Eye (tissue), 1 donor: ENCODE measurements around the gene FXYD3.
"Not testable (repeated sequence)": the region's sequence is repeated elsewhere in the genome, so short reads cannot be mapped to it uniquely, and the experiment has no call there.

ENCODE experiments used
- DNase-seq: peaks from one replicate; pipeline ENCODE4 v3.0.0-alpha.2; 2015

FXYD3 gene

GRCh38 chr19:35125749-35126623, 10.4 kb downstream of the FXYD3 start:
- DNase-seq, result no peak

- peak; percentile 42 for DNase-seq
These were observed 11.0 kb downstream of the FXYD3 start for GRCh38 chr19:35126624-35126959.

- DNase-seq, result no peak
These were observed 12.2 kb downstream of the FXYD3 start for GRCh38 chr19:35127871-35128270.

GRCh38 chr19:35128398-35129057, 12.9 kb downstream of the FXYD3 start:
- no peak for DNase-seq

GRCh38 chr19:35129724-35130274, 14.2 kb downstream of the FXYD3 start:
- not testable (repeated sequence) for DNase-seq

- DNase-seq, result no peak
These were observed 15.4 kb downstream of the FXYD3 start for GRCh38 chr19:35130761-35131720.

GRCh38 chr19:35132254-35132653, 16.6 kb downstream of the FXYD3 start:
- DNase-seq, result no peak

GRCh38 chr19:35133826-35134225, 18.2 kb downstream of the FXYD3 start:
- no peak for DNase-seq

GRCh38 chr19:35134601-35135242, 19.1 kb downstream of the FXYD3 start, which contains the start of gene LGI4:
TSS of gene LGI4 (minus strand) at chr19:35135059. CDS start at chr19:35134680, 379 bp downstream.
- DNase-seq, result peak; percentile 74

GRCh38 chr19:35135389-35135909, 19.8 kb downstream of the FXYD3 start:
- peak; percentile 97 for DNase-seq

- no peak for DNase-seq
These were observed 20.6 kb downstream of the FXYD3 start for GRCh38 chr19:35136231-35136630.

GRCh38 chr19:35136977-35137702, 21.5 kb downstream of the FXYD3 start:
- DNase-seq, result peak; percentile 6

GRCh38 chr19:35138305-35138892, 22.8 kb downstream of the FXYD3 start, which contains the start of gene FXYD1:
TSS of gene FXYD1 (plus strand) at chr19:35138824. CDS start at chr19:35140080, 1,256 bp downstream.
- DNase-seq, result peak; percentile 62

- peak; percentile 45 for DNase-seq
These were observed 24.8 kb downstream of the FXYD3 start for GRCh38 chr19:35140207-35140961.

- DNase-seq, result peak; percentile 92
These were observed 25.6 kb downstream of the FXYD3 start for GRCh38 chr19:35140962-35141836.

- peak; percentile 67 for DNase-seq
These were observed 26.4 kb downstream of the FXYD3 start for GRCh38 chr19:35141837-35142605.

- peak; percentile 80 for DNase-seq
These were observed 27.1 kb downstream of the FXYD3 start for GRCh38 chr19:35142606-35143230.
